Stimulated activated CD8-positive, alpha-beta memory T cell treated with anti-CD3 and anti-CD28 coated beads, Interleukin-7, amount 100 ng/mL, for 4 hours (primary cell): ENCODE measurements around the gene NUDC.
"Not testable (repeated sequence)": the region's sequence is repeated elsewhere in the genome, so short reads cannot be mapped to it uniquely, and the experiment has no call there.

ENCODE experiments used
- DNase-seq, 2 donors: peaks; one replicate each; pipeline ENCODE4 v3.0.0-alpha.2; 2020; ENCODE audit warnings: low read depth in 2 of 2

The NUDC gene

GRCh38 chr1:26921540-26922430, at the start of gene NUDC:
Gene NUDC (plus strand): TSS chr1:26921743. CDS start chr1:26921849, 106 bp downstream.
- DNase-seq, result peak; percentile 93 to 94

GRCh38 chr1:26873097-26873496, 48.4 kb upstream of the NUDC start:
- not testable (repeated sequence) for DNase-seq

GRCh38 chr1:26874896-26875295, 46.6 kb upstream of the NUDC start:
- no peak for DNase-seq

- DNase-seq, result no peak
These were observed 44.2 kb upstream of the NUDC start for GRCh38 chr1:26877326-26877725.

GRCh38 chr1:26879793-26880192, 41.8 kb upstream of the NUDC start:
- DNase-seq, result no peak

GRCh38 chr1:26881611-26882010, 39.9 kb upstream of the NUDC start:
- not testable (repeated sequence) for DNase-seq

GRCh38 chr1:26882696-26883463, 38.7 kb upstream of the NUDC start:
- DNase-seq, result no peak

GRCh38 chr1:26887125-26887524, 34.4 kb upstream of the NUDC start:
- no peak for DNase-seq

- DNase-seq, result no peak
These were observed 33.3 kb upstream of the NUDC start for GRCh38 chr1:26888231-26888630.

- peak; percentile 62 to 71 for DNase-seq
These were observed 31.7 kb upstream of the NUDC start, which contains the start of gene GPN2 for GRCh38 chr1:26889551-26890466. Gene GPN2 (minus strand): TSS chr1:26890283. CDS start chr1:26890096, 187 bp downstream.

GRCh38 chr1:26890467-26890796, 31.1 kb upstream of the NUDC start:
- DNase-seq, result no peak

GRCh38 chr1:26894263-26894662, 27.3 kb upstream of the NUDC start:
- DNase-seq, result no peak

GRCh38 chr1:26897351-26897750, 24.2 kb upstream of the NUDC start:
- DNase-seq, result no peak

- peak; percentile 78 to 79 for DNase-seq
These were observed 21.3 kb upstream of the NUDC start, which contains the start of gene GPATCH3 for GRCh38 chr1:26900001-26900814. Gene GPATCH3 (minus strand): TSS chr1:26900467. CDS start chr1:26900442, 25 bp downstream.

GRCh38 chr1:26900815-26901511, 20.6 kb upstream of the NUDC start:
- no peak for DNase-seq

- no peak for DNase-seq
These were observed 14.2 kb upstream of the NUDC start for GRCh38 chr1:26907071-26907917.

GRCh38 chr1:26909951-26910342, 11.6 kb upstream of the NUDC start:
- no peak for DNase-seq

GRCh38 chr1:26910343-26911160, 11.0 kb upstream of the NUDC start:
- DNase-seq, result no peak
